ENCODE measurements around the gene KCNJ14. TPM values are rescaled to one million over a fixed set of nuclear protein-coding genes. Genes with fewer than 3 reads are reported as not detected.

The KCNJ14 gene
- total and polyA plus RNA-seq, 2 donors (not counting 3 experiments of a cell fraction or from before 2014, with no cell fraction given), result 0.26 to 1.4 TPM

GRCh38 chr19:48491793-48492123 is 36.4 kb downstream of the KCNJ14 start:
- dilution Hi-C loops (cut with MboI; ENCODE audit: extremely low pct_ligation_motif_present, low sequenced_read_pairs), result no loop called here

GRCh38 chr19:48492925-48493717 is 37.7 kb downstream of the KCNJ14 start:
- Histone ChIP-seq H3K4me3 (replicated peaks in 1 of 3; ENCODE audit: insufficient read depth in 1 of 3, low read depth in 1 of 3, low read length in 3 of 3) (peak overlapping the region; percentile 57 to 69 (median 62)), H3K79me2 (ENCODE audit: control insufficient read depth, insufficient read depth, low read length) (no peaks in the 10 kb centered on the region), H3K27me3 (ENCODE audit: control insufficient read depth in 2 of 2, insufficient read depth in 2 of 2, low read length in 2 of 2) (peaks cover 3 to 11% of the 10 kb centered on the region in 2 experiments), H3K4me2 (ENCODE audit: insufficient read depth, low read length) (peak overlapping the region; percentile 71), H3K9ac (replicated peaks; ENCODE audit: extremely low read depth, insufficient read depth, low read length) (peak overlapping the region; percentile 68), H2AFZ (ENCODE audit: low read depth, low read length) (peak overlapping the region; percentile 100), H4K20me1 (replicated peaks; ENCODE audit: control insufficient read depth, extremely low read depth, insufficient read depth, low read length) (no peaks in the 10 kb centered on the region), H3K27ac (ENCODE audit: insufficient read depth, low read depth, low read length) (no peak overlapping the region), H3K9me1 (replicated peaks; ENCODE audit: control insufficient read depth, extremely low read depth, insufficient read depth, low read length) (no peaks in the 10 kb centered on the region), H3K9me3 (replicated peaks; ENCODE audit: control insufficient read depth, insufficient read depth, low read length) (no peaks in the 10 kb centered on the region), H3K36me3 (ENCODE audit: control insufficient read depth in 2 of 2, extremely low read depth in 1 of 2, insufficient read depth in 2 of 2, low read length in 2 of 2) (no peaks in the 10 kb centered on the region), H3K4me1 (ENCODE audit: control insufficient read depth, extremely low read depth, insufficient read depth, low read length) (peaks cover 16% of the 10 kb centered on the region)
- POLR2A ChIA-PET, result interaction anchor here (0.7 to 1.5 kb wide), 5 partner anchors 17 to 172 kb away, joined by 3 to 5 read pairs (median 3); partner anchors contain the start of gene SPHK2
- TF ChIP-seq JUN (IDR thresholded peaks at IDR 0.05; ENCODE audit: borderline replicate concordance, insufficient read depth, insufficient read length, low read depth), result no peak
- TF ChIP-seq POLR2AphosphoS5 (IDR thresholded peaks at IDR 0.05; ENCODE audit: insufficient read depth, low read depth, low read length), result peak; percentile 66
- peak; percentile 73 for TF ChIP-seq POLR2A (IDR thresholded peaks at IDR 0.05; ENCODE audit: low read depth, low read length)
- no peak for TF ChIP-seq GATA2 (IDR thresholded peaks at IDR 0.05; ENCODE audit: insufficient read depth, insufficient read length, low read depth, low read length)
- dilution Hi-C loops (cut with MboI; ENCODE audit: extremely low pct_ligation_motif_present, low sequenced_read_pairs), result no loop called here
- CTCF ChIA-PET, result interaction anchor here (0.8 to 1.6 kb wide), 7 partner anchors 13 to 159 kb away, joined by 3 to 17 read pairs (median 6); partner anchors contain the start of gene KDELR1
- DNase-seq (ENCODE audit: low read depth, low spot score), result peak; percentile 97
- FAIRE-seq, result peak; percentile 95
- BruUV-seq (replicated peaks), result no TSS peak
- intact Hi-C loops (cut with micrococcal nuclease), result loop anchor here (2.0 kb wide), 1 partner anchor 24 kb away; the partner anchor contains the start of gene CYTH2

More at GRCh38 chr19:48491793-48492123, 36.4 kb downstream of the KCNJ14 start:
- BruUV-seq (replicated peaks), result no TSS peak
- POLR2A ChIA-PET, result interaction anchor here (0.6 kb wide), 1 partner anchor 24 kb away, joined by 4 read pairs; no protein-coding TSS in a partner anchor
- Histone ChIP-seq H2AFZ (ENCODE audit: low read depth, low read length) (no peak overlapping the region), H3K4me3 (replicated peaks in 1 of 3; ENCODE audit: insufficient read depth in 1 of 3, low read depth in 1 of 3, low read length in 3 of 3) (no peak overlapping the region), H3K9me3 (replicated peaks; ENCODE audit: control insufficient read depth, insufficient read depth, low read length) (no peaks in the 10 kb centered on the region), H3K9me1 (replicated peaks; ENCODE audit: control insufficient read depth, extremely low read depth, insufficient read depth, low read length) (no peaks in the 10 kb centered on the region), H4K20me1 (replicated peaks; ENCODE audit: control insufficient read depth, extremely low read depth, insufficient read depth, low read length) (no peaks in the 10 kb centered on the region), H3K4me2 (ENCODE audit: insufficient read depth, low read length) (no peak overlapping the region), H3K4me1 (ENCODE audit: control insufficient read depth, extremely low read depth, insufficient read depth, low read length) (peaks cover 21% of the 10 kb centered on the region), H3K79me2 (ENCODE audit: control insufficient read depth, insufficient read depth, low read length) (no peaks in the 10 kb centered on the region), H3K9ac (replicated peaks; ENCODE audit: extremely low read depth, insufficient read depth, low read length) (no peak overlapping the region), H3K36me3 (ENCODE audit: control insufficient read depth in 2 of 2, extremely low read depth in 1 of 2, insufficient read depth in 2 of 2, low read length in 2 of 2) (no peaks in the 10 kb centered on the region), H3K27me3 (ENCODE audit: control insufficient read depth in 2 of 2, insufficient read depth in 2 of 2, low read length in 2 of 2) (peaks cover 3 to 7% of the 10 kb centered on the region in 2 experiments), H3K27ac (ENCODE audit: insufficient read depth, low read depth, low read length) (no peak overlapping the region)
- TF ChIP-seq FOS (IDR thresholded peaks at IDR 0.05; ENCODE audit: borderline replicate concordance, insufficient read depth, low read length) (no peak), MYC (IDR thresholded peaks at IDR 0.05; ENCODE audit: low read depth, low read length) (no peak), GATA2 (IDR thresholded peaks at IDR 0.05; ENCODE audit: insufficient read depth, insufficient read length, low read depth, low read length) (no peak), POLR2A (IDR thresholded peaks at IDR 0.05; ENCODE audit: low read depth, low read length) (no peak), MAX (IDR thresholded peaks at IDR 0.05; ENCODE audit: insufficient read depth, insufficient read length) (no peak), POLR2AphosphoS5 (IDR thresholded peaks at IDR 0.05; ENCODE audit: insufficient read depth, low read depth, low read length) (no peak), JUN (IDR thresholded peaks at IDR 0.05; ENCODE audit: borderline replicate concordance, insufficient read depth, insufficient read length, low read depth) (no peak)
- FAIRE-seq (no peak), DNase-seq (ENCODE audit: low read depth, low spot score) (no peak)
- CTCF ChIA-PET, result interaction anchor here (5.3 kb wide), 1 partner anchor 91 kb away, joined by 203 read pairs; no protein-coding TSS in a partner anchor
- intact Hi-C loops (cut with micrococcal nuclease), result loop anchor here (2.0 kb wide), 1 partner anchor 23 kb away; the partner anchor contains the start of gene CYTH2
